H4 (cell line): ENCODE data around the gene PPARA. TPM values are rescaled to one million over a fixed set of nuclear protein-coding genes. Genes with fewer than 3 reads are reported as not detected.

Experiments used
- DNase-seq: peaks from one replicate; pipeline ENCODE4 v3.0.0-alpha.2; 2015; ENCODE audit warnings: low spot score
- total RNA-seq: library from RNA; depleted of rRNA; stranded (reverse); fragments of >200 nt; shearing (Covaris generic); gene quantifications from 2 replicates; pipeline ENCODE4 v1.2.3, GENCODE V29; 2014

The PPARA gene
- total RNA-seq, 1 experiment from 2014 or later = 4.6 TPM

DNA sequence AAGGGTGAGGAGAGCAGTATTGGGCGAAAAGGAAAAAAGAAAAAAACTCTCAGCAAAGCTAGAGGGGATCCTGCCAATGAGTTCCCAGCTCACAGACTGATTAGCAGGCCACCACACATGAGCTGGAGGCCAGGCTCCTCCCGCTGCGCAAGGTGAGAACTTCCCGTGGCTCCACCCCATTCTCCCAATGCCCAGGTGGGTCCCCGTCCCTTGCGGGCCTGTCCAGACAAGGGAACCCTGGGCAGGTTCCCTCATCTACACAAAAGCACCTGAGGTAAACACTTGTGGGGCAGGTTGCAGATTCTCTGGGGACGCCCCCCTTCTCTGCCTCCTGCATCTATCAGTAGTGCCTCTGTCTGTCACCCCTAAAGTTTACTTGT lies 53.3 kb downstream of the PPARA start:
- DNase-seq = no peak

GRCh38 chr22:46209262-46209661 lies 58.9 kb downstream of the PPARA start:
- no peak for DNase-seq

GRCh38 chr22:46212195-46212594 lies 61.9 kb downstream of the PPARA start:
- no peak for DNase-seq

- DNase-seq = no peak
Observed at GRCh38 chr22:46213052-46213451, 62.7 kb downstream of the PPARA start.

DNA sequence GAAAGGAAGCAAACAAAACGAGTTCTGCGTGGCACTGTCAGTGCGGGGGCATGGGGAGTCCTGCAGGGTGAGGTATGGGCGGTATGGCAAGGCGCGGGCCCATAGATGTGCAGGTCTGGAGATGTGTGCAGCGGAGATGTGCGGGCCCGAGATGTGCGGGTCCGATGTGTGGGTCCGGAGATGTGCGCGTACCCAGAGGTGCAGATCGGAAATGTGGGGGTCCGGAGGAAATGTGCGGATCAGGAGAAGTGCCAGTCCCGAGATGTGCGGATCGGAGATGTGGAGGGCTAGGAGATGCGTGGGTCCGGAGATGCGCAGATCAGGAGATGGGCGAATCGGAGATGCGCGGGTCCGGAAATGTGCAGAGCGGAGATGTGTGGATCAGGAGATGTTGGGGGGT lies 63.8 kb downstream of the PPARA start:
- DNase-seq = no peak

GRCh38 chr22:46214616-46215015 lies 64.3 kb downstream of the PPARA start:
- no peak for DNase-seq

DNA sequence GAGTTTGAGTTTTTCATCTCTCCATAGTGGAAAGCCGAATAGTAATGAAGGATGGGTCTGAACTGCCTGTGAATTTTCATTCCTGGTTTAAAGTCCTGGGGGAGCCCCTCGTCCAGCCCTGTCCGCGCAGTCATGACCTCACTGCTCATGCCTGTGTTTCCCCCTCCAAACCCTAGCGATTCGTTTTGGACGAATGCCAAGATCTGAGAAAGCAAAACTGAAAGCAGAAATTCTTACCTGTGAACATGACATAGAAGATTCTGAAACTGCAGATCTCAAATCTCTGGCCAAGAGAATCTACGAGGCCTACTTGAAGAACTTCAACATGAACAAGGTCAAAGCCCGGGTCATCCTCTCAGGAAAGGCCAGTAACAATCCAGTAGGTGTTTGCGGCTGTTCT lies 69.3 kb downstream of the PPARA start:
- DNase-seq = no peak

DNA sequence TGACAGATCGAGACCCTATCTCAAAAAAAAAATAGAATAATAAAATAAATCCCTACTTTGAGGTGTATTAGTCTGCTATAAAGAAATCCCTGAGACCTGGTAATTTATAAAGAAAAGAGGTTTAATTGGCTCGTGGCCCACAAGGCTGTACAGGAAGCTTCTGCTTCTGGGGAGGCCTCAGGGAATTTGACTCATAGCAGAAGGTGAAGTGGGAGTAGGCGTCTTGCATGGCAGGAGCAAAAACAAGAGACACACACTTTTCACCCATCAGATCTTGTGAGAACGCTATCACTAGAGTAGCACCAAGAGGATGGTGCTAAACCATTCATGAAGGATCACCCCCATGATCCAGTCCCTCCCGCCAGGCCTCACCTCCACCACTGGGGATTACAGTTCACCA lies 70.6 kb downstream of the PPARA start:
- no peak for DNase-seq

DNA sequence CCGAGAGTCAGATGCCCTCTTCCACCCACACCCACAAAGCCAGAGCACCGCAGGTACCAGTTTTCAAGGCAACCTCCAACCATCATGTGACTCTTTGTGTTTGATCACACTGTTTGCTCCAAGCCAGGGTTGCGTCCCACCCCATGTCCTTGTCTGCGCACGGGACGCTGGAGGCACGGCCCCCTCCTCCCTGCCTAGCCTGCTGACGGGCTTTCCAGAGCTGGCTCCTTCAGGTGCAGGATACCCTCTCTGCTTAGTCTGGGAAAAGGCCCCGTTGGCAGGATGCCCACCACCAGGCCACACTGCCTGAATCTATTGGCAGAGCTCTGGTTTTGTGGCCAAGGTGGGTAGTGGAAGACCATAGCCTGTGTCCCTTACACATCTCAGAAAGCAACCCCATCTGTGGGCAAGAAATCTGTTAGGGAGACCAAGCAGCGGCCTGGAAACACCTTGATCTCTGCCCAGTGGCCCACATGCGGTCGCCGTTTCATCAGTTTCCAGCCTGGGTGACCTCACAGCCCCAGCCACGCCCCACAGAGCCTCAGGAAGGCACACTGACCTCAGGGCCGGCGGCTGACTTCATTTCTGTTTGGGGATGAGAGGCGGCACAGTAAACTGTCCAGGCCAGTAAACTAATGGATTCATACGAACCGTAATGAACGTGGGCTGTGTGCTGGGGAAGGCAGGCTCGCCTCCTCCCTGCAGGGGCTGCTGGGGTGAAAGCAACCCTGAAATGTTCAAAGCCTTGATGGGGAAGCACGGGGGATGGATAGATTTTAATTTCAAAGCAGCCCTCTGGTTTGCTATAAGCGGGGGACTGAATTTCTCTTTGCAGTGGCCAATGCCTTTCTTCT lies 73.9 kb downstream of the PPARA start:
- no peak for DNase-seq

- no peak for DNase-seq
Observed at GRCh38 chr22:46224898-46225290, 74.6 kb downstream of the PPARA start.

GRCh38 chr22:46225631-46226030 lies 75.3 kb downstream of the PPARA start:
- DNase-seq = no peak

DNA sequence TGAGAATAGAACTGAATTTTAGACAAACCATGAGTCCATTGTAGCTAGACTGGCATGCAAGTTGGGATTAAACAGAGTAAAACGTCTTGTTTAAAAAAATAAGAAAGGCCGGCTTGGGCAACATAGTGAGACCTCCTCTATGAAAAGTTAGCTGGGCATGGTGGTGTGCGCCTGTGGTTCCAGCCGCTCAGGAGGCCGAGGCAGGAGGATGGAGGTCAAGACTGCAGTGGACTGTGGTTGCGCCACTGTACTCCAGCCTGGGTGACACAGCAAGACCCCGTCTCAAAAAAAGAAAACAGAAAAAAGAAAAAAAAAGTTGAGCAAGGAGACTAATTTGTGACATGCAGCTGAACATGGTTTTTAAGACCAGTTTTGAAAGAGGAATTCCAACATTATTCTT lies 76.3 kb downstream of the PPARA start:
- no peak for DNase-seq

- no peak for DNase-seq
Observed at GRCh38 chr22:46229701-46230100, 79.4 kb downstream of the PPARA start.

- DNase-seq = no peak
Observed at GRCh38 chr22:46230262-46230901, 80.1 kb downstream of the PPARA start.

GRCh38 chr22:46233231-46233630 lies 82.9 kb downstream of the PPARA start:
- no peak for DNase-seq

DNA sequence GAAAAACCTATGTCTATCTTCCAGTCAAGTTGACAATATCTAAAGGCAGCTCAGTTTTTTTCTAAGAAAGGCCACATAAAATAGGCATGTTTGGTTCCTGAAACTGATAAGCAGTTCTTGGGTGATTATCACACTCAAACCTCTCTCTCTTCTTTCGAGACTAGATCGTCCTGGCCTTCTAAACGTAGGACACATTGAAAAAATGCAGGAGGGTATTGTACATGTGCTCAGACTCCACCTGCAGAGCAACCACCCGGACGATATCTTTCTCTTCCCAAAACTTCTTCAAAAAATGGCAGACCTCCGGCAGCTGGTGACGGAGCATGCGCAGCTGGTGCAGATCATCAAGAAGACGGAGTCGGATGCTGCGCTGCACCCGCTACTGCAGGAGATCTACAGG lies 84.6 kb downstream of the PPARA start:
- DNase-seq = no peak

GRCh38 chr22:46237453-46238124 lies 87.3 kb downstream of the PPARA start:
- no peak for DNase-seq

DNA sequence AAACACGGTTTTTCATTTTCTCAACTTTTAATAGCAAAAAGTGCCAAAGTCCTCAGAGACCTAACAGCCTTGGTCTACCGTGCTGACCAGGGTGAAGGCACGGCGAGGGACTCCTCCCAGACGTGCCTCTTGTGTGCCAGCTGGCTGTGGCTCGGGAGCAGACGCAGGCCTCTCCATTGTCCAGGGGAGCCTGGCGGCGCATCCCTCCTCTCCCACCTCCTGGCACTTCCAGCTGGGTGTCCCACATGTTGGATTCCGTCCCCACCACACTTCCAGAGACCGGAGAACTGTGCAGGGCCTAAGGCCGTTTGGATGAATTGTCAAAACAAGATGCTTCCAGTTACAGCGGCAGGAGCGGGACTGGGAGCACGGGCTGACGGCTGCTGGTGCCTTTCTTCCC lies 88.2 kb downstream of the PPARA start:
- no peak for DNase-seq

GRCh38 chr22:46239261-46240048 lies 89.1 kb downstream of the PPARA start:
- DNase-seq = no peak

GRCh38 chr22:46240073-46240472 lies 89.7 kb downstream of the PPARA start:
- no peak for DNase-seq

GRCh38 chr22:46240506-46240905 lies 90.2 kb downstream of the PPARA start:
- no peak for DNase-seq

DNA sequence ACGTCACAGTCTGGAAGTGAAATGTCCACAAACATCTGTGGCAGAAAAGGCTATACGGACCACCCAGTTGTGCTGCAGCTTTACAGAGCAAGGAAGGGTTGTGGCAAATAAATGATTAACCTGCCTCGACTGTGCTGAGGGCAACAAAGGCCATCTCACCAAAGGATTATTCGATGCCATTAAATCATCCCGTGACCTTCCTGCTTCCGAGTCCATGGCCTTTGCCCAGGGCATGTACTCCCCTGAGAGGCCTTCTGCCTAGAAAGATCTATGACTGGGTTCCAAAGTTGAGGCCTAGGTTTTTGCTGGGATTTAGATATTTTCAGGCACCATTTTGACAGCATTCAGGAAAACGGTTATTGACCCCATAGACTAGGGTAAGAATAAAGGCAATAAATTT lies 90.6 kb downstream of the PPARA start:
- no peak for DNase-seq
